Kidney (tissue), 14 donors: Measurements from ENCODE around the gene CDK14. TPM values are rescaled to one million over a fixed set of nuclear protein-coding genes. Genes with fewer than 3 reads are reported as not detected.

Experiments used
- DNase-seq, 5 donors: peaks; one replicate each; pipeline ENCODE4 v3.0.0-alpha.2; 2013 to 2020
- FAIRE-seq: peaks from 2 replicates; lab custom pipeline; 2012; peaks lifted over from hg19 to GRCh38; lab: Jason Lieb, UNC
- H3K27ac ChIP-seq, 2 donors: one replicate each; pipeline ENCODE4 v1.7.0; 2013; ENCODE audit warnings: low read depth in 2 of 2, low read length in 2 of 2, inconsistent platforms in 1 of 2
- H3K27me3 ChIP-seq: one replicate; pipeline ENCODE4 v1.7.1; 2013; ENCODE audit warnings: low read length, inconsistent platforms; ENCODE audit not compliant: control insufficient read depth, insufficient read depth
- H3K36me3 ChIP-seq, 3 donors: one replicate each; pipeline versions ENCODE4 v1.7.0 to v1.7.1; 2013; ENCODE audit warnings: low read length in 3 of 3, control low read depth in 1 of 3, inconsistent platforms in 1 of 3; ENCODE audit not compliant: insufficient read depth in 3 of 3, control insufficient read depth in 2 of 3
- H3K4me1 ChIP-seq, 3 donors: one replicate each; pipeline versions ENCODE4 v1.7.0 to v1.7.1; 2013; ENCODE audit warnings: low read length in 3 of 3, inconsistent platforms in 1 of 3, low read depth in 1 of 3; ENCODE audit not compliant: control insufficient read depth in 2 of 3, insufficient read depth in 2 of 3
- H3K4me3 ChIP-seq, 3 donors: one replicate each; pipeline versions ENCODE4 v1.7.0 to v1.8.1; 2013; ENCODE audit warnings: low read length in 3 of 3, control low read depth in 1 of 3, inconsistent platforms in 1 of 3
- H3K9ac ChIP-seq, 3 donors: one replicate each; pipeline versions ENCODE4 v1.7.0 to v1.7.1; 2013; ENCODE audit warnings: low read length in 3 of 3, control low read depth in 1 of 3, inconsistent platforms in 1 of 3
- H3K9me3 ChIP-seq, 3 donors: one replicate each; pipeline versions ENCODE4 v1.7.0 to v1.7.1; 2013; ENCODE audit warnings: low read length in 3 of 3, control low read depth in 1 of 3, inconsistent platforms in 1 of 3; ENCODE audit not compliant: control insufficient read depth in 2 of 3, insufficient read depth in 1 of 3
- intact Hi-C: fragments of 100-400 bp; cut with DNase I; formaldehyde crosslinking; loops from one replicate; pipeline ENCODE4 v1.11.1; 2022
- polyA plus RNA-seq: library from polyadenylated mRNA; stranded (reverse); fragments of 350-450 nt; fragmentation: Illumina TruSeq; extraction: RNeasy Lipid Tissue Mini Kit (QIAGEN cat#74804); gene quantifications from one replicate; pipeline ENCODE4 v1.2.3, GENCODE V29; 2014; ENCODE audit warnings: low read depth, low replicate concordance; ENCODE audit not compliant: insufficient read depth
- total RNA-seq: library from RNA; stranded (reverse); fragmentation: NEBNext Ultra II Directional; extraction: Animal tissue kit (Norgen Biotek cat#: 25700); gene quantifications from one replicate; pipeline ENCODE4 v1.2.1, GENCODE V29; 2021
- TF ChIP-seq, protein P1 (sequence below): IDR thresholded peaks from 3 replicates; pipeline ENCODE4 v1.5.1; 2012; ENCODE audit warnings: mild to moderate bottlenecking, moderate library complexity, borderline replicate concordance; ENCODE audit not compliant: insufficient read depth; ENCODE audit errors: extremely low read depth
- donor health status: control.
- donor health status: control.
- donor health status: control.
- donor health status: control.
- donor health status: control.
- donor health status: DM: yes; HTN: yes; CAD: no.
- donor health status: Normal renal cell carcinoma (clear cell type).

Gene CDK14
- total and polyA plus RNA-seq, 2 donors from 2014 or later: 11.9 to 33.9 TPM

DNA sequence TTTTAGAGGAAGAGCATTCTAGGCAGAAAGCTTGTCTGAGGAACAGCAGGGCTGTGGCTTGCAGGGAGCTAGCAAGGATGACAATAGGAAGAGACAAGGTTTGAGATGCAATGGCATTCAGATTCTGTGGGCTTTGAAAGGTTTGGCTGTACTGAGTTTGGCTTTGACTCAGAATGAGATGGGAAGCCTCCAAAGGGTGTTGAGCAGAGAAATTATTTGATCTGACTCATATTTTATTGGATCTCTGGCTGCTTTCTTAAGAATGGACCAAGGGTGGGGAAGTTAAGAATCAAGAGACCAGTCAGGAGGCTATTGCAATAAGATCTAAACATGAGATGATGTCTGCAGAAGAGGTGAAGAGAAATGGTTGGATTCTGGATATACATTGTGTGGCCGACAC lies 273.2 kb downstream of the CDK14 start:
- DNase-seq: no peak
- no peaks in the 10 kb centered on the region for H3K4me1 ChIP-seq
- intact Hi-C loops: no loop called here
- TF ChIP-seq, protein P1, sequence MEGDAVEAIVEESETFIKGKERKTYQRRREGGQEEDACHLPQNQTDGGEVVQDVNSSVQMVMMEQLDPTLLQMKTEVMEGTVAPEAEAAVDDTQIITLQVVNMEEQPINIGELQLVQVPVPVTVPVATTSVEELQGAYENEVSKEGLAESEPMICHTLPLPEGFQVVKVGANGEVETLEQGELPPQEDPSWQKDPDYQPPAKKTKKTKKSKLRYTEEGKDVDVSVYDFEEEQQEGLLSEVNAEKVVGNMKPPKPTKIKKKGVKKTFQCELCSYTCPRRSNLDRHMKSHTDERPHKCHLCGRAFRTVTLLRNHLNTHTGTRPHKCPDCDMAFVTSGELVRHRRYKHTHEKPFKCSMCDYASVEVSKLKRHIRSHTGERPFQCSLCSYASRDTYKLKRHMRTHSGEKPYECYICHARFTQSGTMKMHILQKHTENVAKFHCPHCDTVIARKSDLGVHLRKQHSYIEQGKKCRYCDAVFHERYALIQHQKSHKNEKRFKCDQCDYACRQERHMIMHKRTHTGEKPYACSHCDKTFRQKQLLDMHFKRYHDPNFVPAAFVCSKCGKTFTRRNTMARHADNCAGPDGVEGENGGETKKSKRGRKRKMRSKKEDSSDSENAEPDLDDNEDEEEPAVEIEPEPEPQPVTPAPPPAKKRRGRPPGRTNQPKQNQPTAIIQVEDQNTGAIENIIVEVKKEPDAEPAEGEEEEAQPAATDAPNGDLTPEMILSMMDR: no peak
- no peak overlapping the region for H3K27ac ChIP-seq
- no peak for FAIRE-seq
- H3K9ac ChIP-seq: no peak overlapping the region
- peaks cover 0 to 3% (median 0%) of the 10 kb centered on the region in 3 donors for H3K36me3 ChIP-seq
- no peaks in the 10 kb centered on the region for H3K27me3 ChIP-seq
- H3K9me3 ChIP-seq: no peaks in the 10 kb centered on the region
- H3K4me3 ChIP-seq: no peak overlapping the region

DNA sequence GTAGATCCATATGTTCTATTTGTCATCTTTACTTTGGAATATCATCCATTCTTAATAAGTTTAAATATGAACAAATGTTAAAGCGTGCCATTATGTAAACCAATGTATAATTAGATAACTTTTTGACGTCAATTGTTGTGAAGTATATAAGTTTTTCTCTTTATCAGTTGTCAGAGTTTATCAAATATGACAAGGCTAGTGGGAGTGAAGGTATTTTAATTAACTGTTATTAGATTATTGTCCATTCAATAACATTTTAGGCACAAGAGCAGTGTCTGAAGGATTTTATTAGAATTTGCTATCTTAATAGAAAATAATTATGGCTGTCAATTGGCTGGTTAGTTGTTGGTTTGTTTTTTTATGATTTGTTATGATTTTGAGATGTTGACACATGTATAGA lies 280.6 kb downstream of the CDK14 start:
- DNase-seq (no peak), FAIRE-seq (no peak)
- Histone ChIP-seq H3K4me3 (no peak overlapping the region), H3K9ac (no peak overlapping the region), H3K9me3 (no peaks in the 10 kb centered on the region), H3K27ac (no peak overlapping the region), H3K27me3 (no peaks in the 10 kb centered on the region), H3K4me1 (no peaks in the 10 kb centered on the region), H3K36me3 (no peaks in the 10 kb centered on the region)
- TF ChIP-seq, protein P1: no peak
- intact Hi-C loops: no loop called here

DNA sequence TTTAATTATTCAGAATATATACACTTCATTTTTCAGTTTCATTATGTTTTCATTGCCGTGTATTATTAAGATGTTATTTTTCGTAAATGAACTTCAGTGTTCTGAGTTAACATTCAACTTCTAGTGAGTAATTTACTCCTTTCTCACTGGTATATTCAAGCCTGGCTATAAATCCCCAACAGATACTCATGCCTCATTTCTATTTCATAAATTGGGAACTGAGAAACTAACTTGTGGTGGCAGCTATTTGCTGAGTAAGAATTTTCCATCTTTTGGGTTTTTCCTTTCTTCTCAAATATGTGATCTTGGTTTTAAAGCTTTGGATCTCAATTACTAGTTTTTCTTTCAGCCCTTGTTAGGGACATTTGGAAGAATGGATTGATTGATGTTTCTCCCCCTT lies 281.1 kb downstream of the CDK14 start:
- intact Hi-C loops: no loop called here
- Histone ChIP-seq H3K4me3 (no peak overlapping the region), H3K27me3 (no peaks in the 10 kb centered on the region), H3K9ac (no peak overlapping the region), H3K9me3 (no peaks in the 10 kb centered on the region), H3K27ac (no peak overlapping the region), H3K36me3 (no peaks in the 10 kb centered on the region), H3K4me1 (no peaks in the 10 kb centered on the region)
- TF ChIP-seq, protein P1: no peak
- no peak for DNase-seq
- no peak for FAIRE-seq

DNA sequence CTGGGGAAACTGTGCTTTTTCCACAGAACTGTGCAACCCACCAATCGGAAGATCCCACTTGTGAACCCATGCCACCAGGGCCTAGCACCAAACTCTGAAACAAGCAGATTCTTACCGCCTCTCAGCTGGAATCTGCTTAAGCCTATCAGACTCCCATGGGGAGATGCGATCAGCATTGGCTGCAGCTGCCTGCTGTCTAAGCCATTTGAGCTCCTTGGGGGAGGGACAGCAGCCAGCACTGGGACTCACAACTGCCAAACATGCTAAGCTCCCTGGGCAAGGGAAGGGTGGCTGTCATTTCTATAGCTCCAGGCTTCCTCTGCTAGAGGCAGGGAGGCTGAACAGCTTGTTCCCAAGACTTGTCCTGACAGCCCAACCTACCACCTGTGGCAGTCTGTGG lies 283.8 kb downstream of the CDK14 start:
- TF ChIP-seq, protein P1: no peak
- H3K4me1 ChIP-seq: no peaks in the 10 kb centered on the region
- no peak overlapping the region for H3K27ac ChIP-seq
- no peaks in the 10 kb centered on the region for H3K9me3 ChIP-seq
- intact Hi-C loops: no loop called here
- no peak for DNase-seq
- H3K9ac ChIP-seq: no peak overlapping the region
- H3K27me3 ChIP-seq: no peaks in the 10 kb centered on the region
- H3K36me3 ChIP-seq: no peaks in the 10 kb centered on the region
- H3K4me3 ChIP-seq: no peak overlapping the region
- FAIRE-seq: no peak
